Liver (tissue), 9 donors: ENCODE measurements around the gene ITGA8. TPM values are rescaled to one million over a fixed set of nuclear protein-coding genes. Genes with fewer than 3 reads are reported as not detected.

Source experiments
- DNase-seq: peaks from one replicate; pipeline ENCODE4 v3.0.0-alpha.2; 2017; ENCODE audit warnings: low spot score
- H3K27ac ChIP-seq, 2 donors: one replicate each; pipeline ENCODE4 v1.7.0; 2013; ENCODE audit warnings: inconsistent platforms in 2 of 2, low read length in 2 of 2, control low read depth in 1 of 2, low read depth in 1 of 2, mild to moderate bottlenecking in 1 of 2
- H3K27me3 ChIP-seq, 4 donors: one replicate each; pipeline versions ENCODE4 v1.6.1 to v1.7.0; 2013; ENCODE audit warnings: low read length in 3 of 4, inconsistent platforms in 1 of 4, mild to moderate bottlenecking in 1 of 4, moderate library complexity in 1 of 4; ENCODE audit not compliant: control insufficient read depth in 4 of 4, insufficient read depth in 4 of 4
- H3K36me3 ChIP-seq, 4 donors: one replicate each; pipeline versions ENCODE4 v1.6.1 to v1.7.0; 2013; ENCODE audit warnings: low read length in 3 of 4, mild to moderate bottlenecking in 3 of 4, low read depth in 1 of 4, moderate library complexity in 1 of 4; ENCODE audit not compliant: control insufficient read depth in 4 of 4, insufficient read depth in 3 of 4
- H3K4me1 ChIP-seq, 4 donors: one replicate each; pipeline versions ENCODE4 v1.6.1 to v1.7.0; 2013; ENCODE audit warnings: low read length in 3 of 4, mild to moderate bottlenecking in 3 of 4, moderate library complexity in 1 of 4; ENCODE audit not compliant: control insufficient read depth in 4 of 4, insufficient read depth in 4 of 4
- H3K4me3 ChIP-seq, 3 donors: one replicate each; pipeline versions ENCODE4 v1.6.1 to v1.7.0; 2013; ENCODE audit warnings: low read length in 3 of 3, control low read depth in 1 of 3, low read depth in 1 of 3, mild to moderate bottlenecking in 1 of 3
- H3K9ac ChIP-seq, 2 donors: one replicate each; pipeline ENCODE4 v1.7.0; 2013; ENCODE audit warnings: low read length in 2 of 2, mild to moderate bottlenecking in 2 of 2, moderate library complexity in 2 of 2, control low read depth in 1 of 2, low read depth in 1 of 2
- H3K9me3 ChIP-seq, 4 donors: one replicate each; pipeline versions ENCODE4 v1.6.1 to v1.7.0; 2013; ENCODE audit warnings: low read length in 3 of 4; ENCODE audit not compliant: control insufficient read depth in 4 of 4
- ATF3 ChIP-seq: IDR thresholded peaks from 2 replicates; pipeline ENCODE4 v1.6.1; 2016; ENCODE audit warnings: antibody characterized with exemption
- EGR1 ChIP-seq, 2 donors: IDR thresholded peaks; 2 replicates each; pipeline ENCODE4 v1.6.1; 2016 to 2018; ENCODE audit warnings: antibody characterized with exemption in 2 of 2, low read depth in 2 of 2
- FOXA1 ChIP-seq: IDR thresholded peaks from 2 replicates; pipeline ENCODE4 v1.6.1; 2016; ENCODE audit warnings: antibody characterized with exemption
- FOXA2 ChIP-seq: IDR thresholded peaks from 2 replicates; pipeline ENCODE4 v1.6.1; 2016; ENCODE audit warnings: antibody characterized with exemption
- GABPA ChIP-seq, 2 donors: IDR thresholded peaks in 1 of 2; conservative IDR thresholded peaks in 1 of 2; 2 replicates each; pipeline ENCODE4 v1.6.1; 2016; ENCODE audit warnings: antibody characterized with exemption in 2 of 2, mild to moderate bottlenecking in 1 of 2, moderate library complexity in 1 of 2
- HNF4A ChIP-seq, 2 donors: conservative IDR thresholded peaks; 2 replicates each; pipeline ENCODE4 v1.6.1; 2016; ENCODE audit warnings: antibody characterized with exemption in 2 of 2, mild to moderate bottlenecking in 2 of 2
- HNF4G ChIP-seq: IDR thresholded peaks from 2 replicates; pipeline ENCODE4 v1.6.1; 2016; ENCODE audit warnings: antibody characterized with exemption
- JUND ChIP-seq, 2 donors: IDR thresholded peaks; 2 replicates each; pipeline ENCODE4 v1.6.1; 2016; ENCODE audit warnings: antibody characterized with exemption in 2 of 2
- NR2F2 ChIP-seq: IDR thresholded peaks from 2 replicates; pipeline ENCODE4 v1.6.1; 2016; ENCODE audit warnings: antibody characterized with exemption
- RAD21 ChIP-seq, 2 donors: IDR thresholded peaks; 2 replicates each; pipeline ENCODE4 v1.6.1; 2016; ENCODE audit warnings: antibody characterized with exemption in 2 of 2, mild to moderate bottlenecking in 2 of 2
- REST ChIP-seq: IDR thresholded peaks from 2 replicates; pipeline ENCODE4 v1.6.1; 2016; ENCODE audit warnings: antibody characterized with exemption, mild to moderate bottlenecking
- RXRA ChIP-seq, 2 donors: IDR thresholded peaks; 2 replicates each; pipeline ENCODE4 v1.6.1; 2017 to 2018; ENCODE audit warnings: antibody characterized with exemption in 2 of 2, mild to moderate bottlenecking in 1 of 2
- SP1 ChIP-seq: IDR thresholded peaks from 2 replicates; pipeline ENCODE4 v1.6.1; 2018; ENCODE audit warnings: antibody characterized with exemption, mild to moderate bottlenecking
- TAF1 ChIP-seq: conservative IDR thresholded peaks from 2 replicates; pipeline ENCODE4 v1.6.1; 2016; ENCODE audit warnings: antibody characterized with exemption, mild to moderate bottlenecking
- YY1 ChIP-seq: IDR thresholded peaks from 2 replicates; pipeline ENCODE4 v1.6.1; 2016; ENCODE audit warnings: antibody characterized with exemption, mild to moderate bottlenecking
- ZBTB33 ChIP-seq: IDR thresholded peaks from 2 replicates; pipeline ENCODE4 v1.6.1; 2016; ENCODE audit warnings: antibody characterized with exemption
- WGBS: extraction: QIAGEN DNeasy Blood & Tissue Kit; methylation state at CpG from one replicate; pipeline ENCODE4 v1.1.7; 2013; 5-methylcytosine and 5-hydroxymethylcytosine counted together
- polyA plus RNA-seq, 2 donors: library from polyadenylated mRNA; stranded (reverse) in 1 of 2; unstranded in 1 of 2; fragments of 200-250 nt in 1 of 2; fragments of >200 nt in 1 of 2; fragmentation: Nextera tagmentation in 1 of 2; extraction: Ambion mirVana in 1 of 2; gene quantifications; one replicate each; pipeline versions ENCODE4 v1.2.1 to v1.2.3, GENCODE V29; 2013 to 2015
- total RNA-seq, 2 donors: library from RNA; depleted of rRNA; stranded (reverse); fragments of >200 nt; gene quantifications; one replicate each; pipeline ENCODE4 v1.2.3, GENCODE V29; 2014
- TF ChIP-seq, protein P1 (sequence below): fragments of 150-350 bp; IDR thresholded peaks from 2 replicates; pipeline ENCODE4 v1.5.1; 2017; ENCODE audit warnings: improper control_type of control experiment, low read depth, low read length; ENCODE audit not compliant: missing input control
- TF ChIP-seq, protein P2 (sequence below): IDR thresholded peaks from 2 replicates; pipeline ENCODE4 v1.6.1; 2016; ENCODE audit warnings: antibody characterized with exemption
- donor health status: healthy.
- donor health status: healthy.
- donor health status: healthy.
- donor health status: healthy.
- donor health status: healthy.

The ITGA8 gene
- total and polyA plus RNA-seq, 4 donors, result 0.06 to 1.0 (median 0.60) TPM

DNA sequence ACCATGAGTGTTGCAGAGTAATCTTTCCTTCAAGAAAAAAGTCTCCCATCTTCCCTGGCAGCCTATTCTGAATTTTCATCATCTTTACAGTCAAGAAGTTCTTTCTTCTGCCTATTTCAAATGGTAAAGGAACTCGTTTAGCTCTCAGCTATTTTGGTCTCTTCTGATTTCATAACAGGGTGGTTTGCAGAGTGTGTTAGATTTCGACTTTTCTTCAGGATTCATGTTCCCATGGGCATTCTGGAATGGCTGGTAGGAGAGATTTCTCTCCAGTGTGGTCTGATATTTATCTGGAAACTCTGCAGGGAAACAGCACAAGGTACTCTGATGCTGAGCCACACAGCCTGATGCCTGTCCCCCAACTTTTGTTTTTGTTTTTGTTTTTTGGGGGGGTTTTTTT, 237.6 kb downstream of the ITGA8 start:
- 47% methylated on average over 2 of the region's 2 CpGs for WGBS
- no peak overlapping the region for H3K4me3 ChIP-seq
- TF ChIP-seq RAD21 (IDR thresholded peaks at IDR 0.05) (no peak), REST (no peak), FOXA1 (no peak), GABPA (IDR thresholded peaks at IDR 0.05 in 1 of 2, conservative IDR thresholded peaks at IDR 0.05 in 1 of 2) (no peak), HNF4A (conservative IDR thresholded peaks at IDR 0.05) (no peak), FOXA2 (no peak), NR2F2 (no peak), SP1 (no peak), TAF1 (no peak), ZBTB33 (no peak), ATF3 (no peak), HNF4G (no peak), JUND (IDR thresholded peaks at IDR 0.05) (no peak), RXRA (IDR thresholded peaks at IDR 0.05) (no peak), EGR1 (IDR thresholded peaks at IDR 0.05; ENCODE audit: low read depth in 2 of 2) (no peak)
- TF ChIP-seq, protein P1, sequence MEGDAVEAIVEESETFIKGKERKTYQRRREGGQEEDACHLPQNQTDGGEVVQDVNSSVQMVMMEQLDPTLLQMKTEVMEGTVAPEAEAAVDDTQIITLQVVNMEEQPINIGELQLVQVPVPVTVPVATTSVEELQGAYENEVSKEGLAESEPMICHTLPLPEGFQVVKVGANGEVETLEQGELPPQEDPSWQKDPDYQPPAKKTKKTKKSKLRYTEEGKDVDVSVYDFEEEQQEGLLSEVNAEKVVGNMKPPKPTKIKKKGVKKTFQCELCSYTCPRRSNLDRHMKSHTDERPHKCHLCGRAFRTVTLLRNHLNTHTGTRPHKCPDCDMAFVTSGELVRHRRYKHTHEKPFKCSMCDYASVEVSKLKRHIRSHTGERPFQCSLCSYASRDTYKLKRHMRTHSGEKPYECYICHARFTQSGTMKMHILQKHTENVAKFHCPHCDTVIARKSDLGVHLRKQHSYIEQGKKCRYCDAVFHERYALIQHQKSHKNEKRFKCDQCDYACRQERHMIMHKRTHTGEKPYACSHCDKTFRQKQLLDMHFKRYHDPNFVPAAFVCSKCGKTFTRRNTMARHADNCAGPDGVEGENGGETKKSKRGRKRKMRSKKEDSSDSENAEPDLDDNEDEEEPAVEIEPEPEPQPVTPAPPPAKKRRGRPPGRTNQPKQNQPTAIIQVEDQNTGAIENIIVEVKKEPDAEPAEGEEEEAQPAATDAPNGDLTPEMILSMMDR, result no peak
- TF ChIP-seq, protein P2, sequence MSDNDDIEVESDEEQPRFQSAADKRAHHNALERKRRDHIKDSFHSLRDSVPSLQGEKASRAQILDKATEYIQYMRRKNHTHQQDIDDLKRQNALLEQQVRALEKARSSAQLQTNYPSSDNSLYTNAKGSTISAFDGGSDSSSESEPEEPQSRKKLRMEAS, result no peak
- no peaks in the 10 kb centered on the region for H3K4me1 ChIP-seq
- no peaks in the 10 kb centered on the region for H3K9me3 ChIP-seq
- DNase-seq, result no peak
- no peak overlapping the region for H3K27ac ChIP-seq
- H3K9ac ChIP-seq, result no peak overlapping the region
- H3K36me3 ChIP-seq, result no peaks in the 10 kb centered on the region
- H3K27me3 ChIP-seq, result peaks cover 0 to 3% (median 0%) of the 10 kb centered on the region in 4 donors

GRCh38 chr10:15478950-15479349, 240.8 kb downstream of the ITGA8 start:
- no peak for TF ChIP-seq SP1
- TF ChIP-seq FOXA2, result no peak
- TF ChIP-seq, protein P1, result no peak
- no peak for TF ChIP-seq YY1
- TF ChIP-seq RXRA (IDR thresholded peaks at IDR 0.05), result no peak

More at GRCh38 chr10:15478950-15479349, 240.8 kb downstream of the ITGA8 start:
- Histone ChIP-seq H3K4me1 (no peaks in the 10 kb centered on the region), H3K4me3 (no peak overlapping the region), H3K27ac (no peak overlapping the region), H3K9me3 (no peaks in the 10 kb centered on the region), H3K36me3 (no peaks in the 10 kb centered on the region), H3K9ac (no peak overlapping the region), H3K27me3 (no peaks in the 10 kb centered on the region)
- 39% methylated on average over 2 of the region's 2 CpGs for WGBS
- DNase-seq, result no peak
